Activated naive CD4-positive, alpha-beta T cell (primary cell): ENCODE data around the gene IKZF2.

Source experiments
- DNase-seq, 4 experiments: peaks; one replicate each; lab custom pipeline; 2025; lab: John Stamatoyannopoulos, UW

Gene IKZF2

DNA sequence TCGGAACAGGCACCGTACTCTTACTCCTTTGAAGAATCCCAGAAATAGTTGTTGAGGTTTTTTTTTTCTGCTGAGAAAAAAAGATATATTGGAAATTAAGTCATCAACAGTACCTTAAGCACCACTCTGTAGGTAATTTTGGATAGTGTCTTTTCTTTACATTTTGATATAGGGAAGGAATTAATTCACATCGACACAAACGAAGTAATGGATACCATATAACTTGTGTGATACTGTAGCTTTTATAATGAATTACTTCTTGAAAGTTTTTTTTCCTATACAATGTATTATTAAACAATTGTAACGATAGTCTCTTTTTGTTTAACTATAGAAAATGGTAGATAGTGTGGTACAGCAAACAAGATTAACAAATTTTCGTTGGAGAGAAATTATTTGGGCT is 1.5 kb upstream of the IKZF2 start:
- DNase-seq, result no peak

DNA sequence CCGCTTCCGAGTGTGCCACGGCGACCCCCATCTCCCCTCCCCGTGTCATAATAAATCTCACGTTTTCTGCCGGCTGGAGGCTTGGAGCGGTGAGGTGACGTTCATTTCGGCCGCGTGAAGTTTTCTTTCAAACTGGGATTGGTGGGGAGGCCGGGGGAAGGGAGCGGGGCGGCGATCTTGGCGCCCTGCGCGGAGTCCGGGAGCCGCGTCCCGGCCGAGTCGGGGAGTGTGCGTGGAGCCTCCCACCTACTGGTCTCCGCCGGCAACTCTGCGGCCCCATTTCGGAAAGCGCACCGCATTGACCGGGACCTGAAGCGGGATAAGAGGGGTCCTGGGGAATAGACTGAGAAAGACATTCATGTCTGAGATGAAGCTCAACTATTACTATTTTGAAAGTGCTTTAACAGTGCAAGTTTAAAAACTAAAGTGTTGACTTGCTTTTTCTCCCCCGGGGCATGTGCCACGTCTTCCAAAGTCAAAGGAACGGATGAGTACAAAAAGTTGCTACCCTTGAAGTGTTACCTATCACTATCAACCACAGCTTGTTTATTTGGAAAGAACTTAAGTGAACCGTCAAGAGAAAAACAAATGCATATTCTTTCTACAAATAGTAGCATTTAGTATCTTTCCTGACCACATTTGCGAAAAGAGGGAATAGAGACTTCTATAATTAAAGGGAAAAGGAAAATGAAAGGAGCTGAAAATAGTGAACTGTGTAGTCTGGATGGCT is 818 bp upstream of the IKZF2 start:
- peak in 1 of 4 experiments; percentile 33 for DNase-seq

DNA sequence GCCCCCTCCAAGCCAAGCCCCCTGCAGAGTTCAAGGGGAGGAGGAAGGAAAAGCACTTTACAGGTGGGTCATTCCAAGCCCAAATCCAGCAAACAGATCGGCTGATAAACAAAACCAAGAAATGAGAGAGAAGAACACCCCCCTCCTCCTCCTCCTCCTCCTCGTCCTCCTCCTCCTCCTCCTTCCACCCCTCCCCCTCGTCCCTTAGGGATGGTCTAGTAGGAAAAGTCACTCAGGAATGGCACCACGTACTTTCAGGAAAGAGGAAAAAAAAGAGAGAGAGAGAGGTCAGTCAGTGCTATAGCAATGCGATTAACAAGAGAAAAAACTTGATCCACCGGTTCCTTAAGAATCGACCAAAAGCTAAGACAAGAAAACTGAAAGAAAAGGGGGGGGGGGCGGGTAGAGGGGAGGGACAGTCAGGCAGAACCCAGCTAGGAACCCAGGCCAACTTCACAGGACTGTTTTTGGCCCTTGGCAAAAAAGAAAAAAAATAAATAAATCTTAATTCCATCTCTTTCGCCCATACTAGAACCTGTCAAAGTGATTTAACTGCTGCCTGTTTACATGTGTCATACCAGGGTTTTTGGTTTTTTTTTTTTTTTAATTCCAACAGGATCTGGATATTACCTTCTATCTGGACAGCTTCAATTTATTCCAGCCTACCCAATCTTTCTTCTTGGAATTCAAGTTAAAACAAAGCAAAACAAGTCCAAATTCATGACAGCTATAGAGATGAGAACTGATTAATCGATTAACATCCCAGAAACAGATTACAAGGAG is 906 bp downstream of the IKZF2 start:
- DNase-seq, result no peak

DNA sequence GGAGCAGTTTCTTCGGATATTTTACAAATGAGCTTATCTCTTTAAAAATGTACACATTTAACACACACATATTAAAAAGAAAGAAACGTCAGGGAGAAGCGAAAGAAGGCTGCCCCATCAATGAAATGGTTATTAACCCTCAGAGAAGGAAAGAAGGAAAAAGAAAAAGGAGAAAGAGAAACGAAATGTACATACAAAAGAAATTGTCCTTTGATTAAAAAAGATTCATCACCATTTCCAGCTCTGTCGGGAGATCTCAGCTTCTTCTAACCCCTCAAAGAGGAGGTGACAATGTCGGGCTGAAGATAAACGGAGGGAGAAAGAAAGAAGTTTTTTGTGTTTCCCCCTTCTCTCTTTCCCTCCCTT is 1.5 kb downstream of the IKZF2 start:
- DNase-seq, result no peak

DNA sequence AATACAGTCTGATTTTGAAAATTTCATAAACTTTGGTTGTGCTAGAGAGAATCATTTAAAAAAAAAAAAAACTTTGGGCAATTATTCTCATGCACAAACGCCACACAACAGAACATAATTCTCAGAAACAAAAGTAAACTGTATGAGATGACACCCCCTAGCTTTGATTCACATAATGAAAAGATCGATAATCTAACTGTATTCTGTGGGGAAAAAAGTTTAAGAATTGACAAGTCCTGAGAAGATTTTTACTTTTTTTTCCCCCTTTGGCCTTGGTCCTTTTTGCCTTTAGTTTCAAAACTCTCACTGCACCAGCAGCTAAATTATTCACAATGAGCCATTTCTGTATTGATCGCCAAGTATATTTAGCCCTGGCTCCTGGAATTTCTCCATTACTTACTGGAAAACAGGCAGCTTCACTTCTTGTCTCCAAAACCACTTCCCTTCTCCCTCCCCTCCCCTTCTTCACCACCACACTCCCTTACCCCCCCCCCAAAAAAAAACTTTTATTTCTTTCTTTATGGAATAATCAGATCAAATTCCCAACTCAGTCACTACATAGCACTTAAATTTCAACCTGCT is 2.0 kb downstream of the IKZF2 start:
- no peak for DNase-seq

DNA sequence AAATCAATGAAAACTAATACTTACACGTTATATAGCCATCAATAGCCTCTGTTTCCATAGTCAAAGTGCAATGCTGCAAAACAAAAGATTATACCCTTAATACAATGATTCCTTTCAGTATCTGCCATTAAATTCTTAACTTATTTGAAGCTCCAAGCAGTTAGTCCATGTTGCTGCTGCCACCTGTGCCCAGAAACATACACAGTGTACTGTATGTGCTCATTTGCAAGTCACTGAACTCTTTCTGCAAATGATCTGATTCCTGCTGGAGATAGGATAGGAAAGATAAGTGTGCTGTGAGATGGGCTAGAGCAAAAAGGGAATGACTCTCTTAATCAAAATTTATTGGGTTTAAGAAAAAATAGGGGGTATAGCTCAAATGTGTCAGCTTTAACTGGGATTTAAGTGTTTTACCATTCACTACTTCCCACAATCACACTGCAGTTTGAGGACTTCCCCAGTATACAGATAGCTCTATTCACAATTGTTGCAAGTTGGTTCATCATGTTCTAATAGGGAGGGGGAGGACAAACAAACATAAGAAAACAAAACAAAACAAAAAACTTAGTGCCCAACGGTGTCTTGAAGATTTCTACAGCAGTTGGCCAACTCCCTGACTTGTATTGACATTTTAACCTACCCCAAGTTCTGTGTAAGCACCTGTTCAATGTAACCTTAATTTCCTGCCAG is 2.7 kb downstream of the IKZF2 start:
- DNase-seq, result no peak

DNA sequence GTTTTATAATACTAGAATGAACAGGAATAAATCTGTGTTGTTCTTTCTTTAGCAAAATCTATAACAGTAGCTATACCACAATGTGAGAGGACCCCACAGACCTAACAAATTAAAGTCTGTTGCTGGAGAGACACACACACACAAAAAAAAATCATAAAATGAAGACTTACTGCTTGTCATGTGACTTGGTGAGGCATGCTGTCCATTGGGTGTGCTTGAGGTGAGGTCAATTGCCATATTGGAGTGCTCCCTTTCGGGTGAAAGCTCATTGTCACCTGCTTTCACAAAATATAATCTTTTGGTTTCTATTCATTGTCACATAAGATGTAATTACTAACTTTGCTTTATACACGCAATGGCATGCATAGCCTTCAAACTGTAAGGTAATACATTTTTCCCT is 3.9 kb downstream of the IKZF2 start:
- DNase-seq, result no peak

DNA sequence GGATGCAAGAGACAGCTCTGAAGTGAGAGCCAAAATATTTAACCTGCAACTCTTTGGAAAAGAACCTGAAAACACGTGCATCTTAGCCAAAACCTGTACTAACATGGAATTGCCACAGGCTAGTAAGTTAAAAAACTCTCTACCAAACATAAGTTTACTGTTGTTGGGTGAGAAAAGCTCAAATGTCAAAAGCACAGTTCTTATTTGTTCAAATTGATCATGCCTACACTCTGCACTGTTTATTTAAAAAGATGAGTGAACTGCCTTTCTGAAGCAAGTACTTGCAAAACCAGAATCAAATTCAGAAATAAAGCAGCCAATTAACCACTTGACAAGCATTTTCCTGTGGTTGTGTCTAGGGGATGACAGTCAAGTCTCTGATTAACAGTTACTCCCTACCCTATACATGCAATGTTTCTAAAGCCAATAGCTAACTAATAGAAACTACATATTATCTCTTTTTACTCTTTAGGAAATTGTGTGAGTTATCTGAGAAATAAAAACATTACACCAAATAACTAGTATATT is 5.6 kb downstream of the IKZF2 start:
- no peak for DNase-seq

DNA sequence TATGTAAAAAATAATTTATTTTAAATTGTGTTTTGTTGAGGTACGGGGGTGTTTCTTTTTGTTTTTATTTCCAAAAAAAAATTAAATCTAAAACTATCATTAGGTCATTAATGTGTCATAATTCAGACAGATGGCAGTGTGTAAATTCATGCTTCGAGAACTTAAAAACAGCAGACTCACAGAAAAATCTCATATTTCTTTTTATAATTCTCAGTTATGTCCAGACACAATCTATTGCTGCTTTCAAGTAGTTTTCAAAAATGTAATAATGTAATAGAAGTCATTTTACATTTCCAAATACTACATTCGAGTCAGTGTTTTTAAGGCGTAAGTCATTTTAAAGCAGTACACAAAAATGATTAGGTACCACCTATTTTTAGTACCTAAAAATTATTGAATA is 14.3 kb downstream of the IKZF2 start:
- DNase-seq, result no peak

DNA sequence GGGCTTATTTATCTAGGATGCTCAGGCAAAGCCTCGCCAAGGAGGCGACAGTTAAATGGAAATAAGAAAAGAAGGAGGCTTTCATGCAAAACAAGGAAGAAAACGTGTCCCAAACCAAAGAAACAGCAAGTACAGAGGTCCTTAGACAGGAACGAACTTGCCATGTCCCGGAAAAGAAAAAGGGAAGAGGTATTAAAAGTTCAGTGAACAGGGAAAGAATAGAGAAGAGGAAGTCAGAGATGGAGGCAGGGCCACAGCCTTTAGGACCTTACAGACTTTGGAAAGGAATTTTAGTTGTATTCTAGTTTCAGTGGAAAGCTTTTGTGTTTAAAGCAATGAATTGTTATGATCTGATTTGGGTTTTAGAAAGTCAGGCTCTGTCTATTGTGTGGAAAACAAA is 22.1 kb downstream of the IKZF2 start:
- no peak for DNase-seq

DNA sequence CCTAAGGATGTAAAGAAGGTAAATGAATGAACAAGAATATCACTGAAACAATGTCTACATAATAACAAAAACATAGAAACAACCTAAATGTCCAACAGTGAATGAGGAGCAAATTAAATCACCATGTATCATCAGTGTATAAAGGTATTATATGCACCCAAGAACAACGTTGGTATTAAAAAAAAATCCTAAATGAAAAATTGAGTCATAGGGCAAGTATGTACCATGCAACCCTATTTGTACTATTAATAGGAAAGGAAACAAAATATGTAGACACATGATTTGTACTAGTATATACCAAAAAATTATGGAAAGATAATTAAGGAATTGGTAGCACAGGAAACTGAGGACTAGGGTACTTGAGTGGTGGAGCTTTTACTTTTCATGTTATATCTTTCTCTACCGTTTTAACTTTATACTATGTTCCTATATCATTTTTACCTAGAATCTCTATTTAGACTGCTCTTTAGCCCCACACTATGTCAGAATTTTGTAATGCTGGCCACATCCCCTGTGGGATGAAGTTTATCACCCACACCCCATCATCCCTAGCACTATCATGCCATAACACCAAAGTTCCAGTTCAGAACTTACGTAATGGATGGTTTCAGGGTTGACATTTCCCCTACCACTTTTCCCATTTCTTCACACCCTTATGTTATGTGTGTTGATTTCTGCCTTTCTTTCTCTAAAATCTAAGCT is 25.6 kb downstream of the IKZF2 start:
- no peak for DNase-seq

DNA sequence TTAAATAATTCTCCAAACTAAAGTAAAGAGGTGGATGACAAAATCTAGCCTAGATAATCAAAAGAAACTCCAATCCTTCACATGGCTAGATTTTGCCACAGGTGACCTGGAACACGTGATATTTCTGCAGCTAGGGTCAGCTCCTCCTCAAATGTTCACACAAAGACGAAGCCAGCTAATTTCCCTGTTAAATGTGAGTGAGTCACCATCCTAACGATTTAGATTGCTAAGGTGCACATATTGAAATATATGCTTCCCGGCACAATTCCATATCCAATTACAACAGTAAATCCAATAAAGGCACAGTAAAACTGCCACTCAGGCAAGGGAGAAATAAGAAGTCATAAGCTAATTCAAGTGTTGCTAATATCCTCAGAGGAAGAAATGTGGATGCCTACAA is 28.7 kb downstream of the IKZF2 start:
- no peak for DNase-seq

DNA sequence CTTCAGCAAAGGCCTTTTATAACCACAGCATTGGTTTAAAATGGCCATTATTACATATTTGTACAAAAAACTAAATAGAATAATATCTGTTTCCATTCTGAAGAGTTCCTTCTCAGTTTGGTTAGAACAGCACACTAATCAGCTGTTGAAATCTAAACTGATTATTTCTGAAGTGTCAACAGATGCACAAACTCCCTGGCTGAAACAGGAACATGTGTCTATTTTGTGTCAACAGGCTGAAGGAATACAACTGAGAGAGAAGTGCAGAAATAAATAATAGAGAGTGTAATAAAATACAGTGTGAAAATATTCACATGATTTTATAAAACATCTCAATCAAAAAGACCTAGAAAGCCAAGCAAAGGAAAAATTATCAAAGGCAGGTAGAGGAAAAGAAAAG is 29.7 kb downstream of the IKZF2 start:
- no peak for DNase-seq

DNA sequence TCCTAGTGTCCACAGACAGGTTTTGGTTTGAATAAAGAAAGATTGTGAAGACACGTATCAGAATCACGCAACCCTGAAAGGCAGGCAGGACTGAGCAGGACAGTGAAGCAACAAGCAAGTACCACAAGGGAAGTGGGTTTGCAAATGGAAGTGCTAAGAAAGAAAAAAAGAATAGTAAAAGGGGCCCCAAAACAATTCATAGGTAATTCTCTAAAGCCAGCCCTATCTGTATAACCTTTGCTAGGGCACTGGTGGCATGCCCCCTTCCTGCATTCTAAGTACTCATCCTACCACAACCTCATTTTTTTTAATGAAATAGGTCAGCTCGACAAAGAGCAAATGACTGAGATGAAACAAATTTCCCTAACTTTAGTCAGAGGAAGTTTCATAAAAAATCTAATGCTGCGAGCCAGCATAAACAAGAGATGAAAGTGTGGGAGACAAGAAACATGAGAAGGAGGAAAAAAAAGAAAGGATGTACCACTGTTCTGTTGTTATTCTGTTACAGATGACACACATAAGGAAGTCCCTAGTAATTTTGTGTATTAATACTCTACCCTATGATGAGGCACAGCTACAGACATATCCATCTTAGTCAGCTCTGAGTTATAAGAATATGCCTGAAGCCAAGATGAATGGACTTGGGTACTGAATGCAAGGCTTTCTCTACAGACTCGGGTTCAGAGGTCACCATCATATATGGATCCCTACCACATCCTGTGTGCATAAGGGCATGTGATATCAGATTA is 32.2 kb downstream of the IKZF2 start:
- DNase-seq, result no peak

DNA sequence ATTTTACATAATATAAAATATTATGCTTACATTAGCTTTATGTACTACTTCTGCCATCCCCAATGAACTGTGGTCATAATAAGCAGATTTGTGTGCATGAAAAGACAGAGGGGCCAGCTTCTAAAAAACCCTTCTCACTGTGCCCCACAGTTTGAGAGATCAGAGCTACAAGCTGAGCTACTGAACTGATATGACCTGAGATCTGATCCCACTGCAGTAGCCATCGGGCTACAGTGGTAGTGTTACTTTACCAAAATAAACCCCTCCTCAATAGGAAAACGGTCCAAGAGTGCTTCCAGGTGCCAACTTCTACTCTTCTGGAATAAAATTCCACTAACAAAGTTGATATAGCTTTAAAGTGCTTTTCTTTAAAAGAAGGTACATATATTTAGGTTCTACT is 43.1 kb downstream of the IKZF2 start:
- DNase-seq, result no peak

DNA sequence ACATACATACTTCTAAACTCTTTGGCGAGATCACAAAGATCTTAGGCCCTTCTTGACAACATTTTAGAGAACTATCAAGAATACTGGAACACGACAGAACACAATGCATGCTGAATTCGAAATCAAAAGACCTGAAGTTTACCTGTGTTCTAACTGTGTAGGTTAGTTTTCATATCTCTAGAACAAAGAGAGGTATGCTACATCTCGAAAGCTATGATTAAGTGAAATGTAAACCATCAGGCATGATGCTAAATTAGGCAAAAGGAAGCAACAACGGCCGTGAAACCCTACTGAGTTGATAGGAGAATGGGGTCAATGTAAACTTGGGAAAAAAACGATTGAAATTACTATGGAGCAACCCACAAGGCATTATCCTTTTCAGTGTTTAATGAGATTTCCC is 43.7 kb downstream of the IKZF2 start:
- no peak for DNase-seq

DNA sequence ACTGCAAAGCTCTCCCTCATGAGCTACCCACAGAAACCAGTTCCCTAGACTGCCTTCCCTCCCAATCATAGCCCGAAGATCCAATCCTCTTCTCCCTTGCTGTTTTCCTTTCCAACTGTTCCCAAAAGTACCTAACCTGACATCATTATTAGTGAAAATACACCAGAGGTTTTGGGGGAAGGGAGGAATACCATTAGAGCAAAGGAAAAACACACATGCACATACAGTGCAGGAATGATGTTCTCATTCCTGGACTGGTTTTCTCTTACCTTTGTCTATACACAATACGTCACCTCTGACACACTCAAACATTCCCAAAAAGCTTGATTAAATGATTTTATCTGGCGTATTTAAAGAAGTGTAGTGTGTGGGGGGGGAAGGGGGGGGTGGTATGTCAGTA is 46.2 kb downstream of the IKZF2 start:
- DNase-seq, result no peak

DNA sequence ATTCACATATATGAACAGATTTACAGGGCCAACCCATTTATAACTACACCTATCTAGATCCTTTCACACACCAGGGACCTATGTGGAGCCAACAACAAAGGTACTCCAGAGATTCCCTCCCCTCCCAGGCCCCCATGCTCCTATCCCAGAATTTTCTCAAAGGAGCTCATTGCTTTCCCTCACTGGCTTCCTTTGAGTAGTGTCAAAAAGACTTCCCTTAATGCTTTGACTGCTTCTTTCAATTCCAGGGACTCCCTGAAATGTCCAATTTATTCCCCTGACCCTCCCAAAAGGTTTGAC is 46.6 kb downstream of the IKZF2 start:
- no peak for DNase-seq

DNA sequence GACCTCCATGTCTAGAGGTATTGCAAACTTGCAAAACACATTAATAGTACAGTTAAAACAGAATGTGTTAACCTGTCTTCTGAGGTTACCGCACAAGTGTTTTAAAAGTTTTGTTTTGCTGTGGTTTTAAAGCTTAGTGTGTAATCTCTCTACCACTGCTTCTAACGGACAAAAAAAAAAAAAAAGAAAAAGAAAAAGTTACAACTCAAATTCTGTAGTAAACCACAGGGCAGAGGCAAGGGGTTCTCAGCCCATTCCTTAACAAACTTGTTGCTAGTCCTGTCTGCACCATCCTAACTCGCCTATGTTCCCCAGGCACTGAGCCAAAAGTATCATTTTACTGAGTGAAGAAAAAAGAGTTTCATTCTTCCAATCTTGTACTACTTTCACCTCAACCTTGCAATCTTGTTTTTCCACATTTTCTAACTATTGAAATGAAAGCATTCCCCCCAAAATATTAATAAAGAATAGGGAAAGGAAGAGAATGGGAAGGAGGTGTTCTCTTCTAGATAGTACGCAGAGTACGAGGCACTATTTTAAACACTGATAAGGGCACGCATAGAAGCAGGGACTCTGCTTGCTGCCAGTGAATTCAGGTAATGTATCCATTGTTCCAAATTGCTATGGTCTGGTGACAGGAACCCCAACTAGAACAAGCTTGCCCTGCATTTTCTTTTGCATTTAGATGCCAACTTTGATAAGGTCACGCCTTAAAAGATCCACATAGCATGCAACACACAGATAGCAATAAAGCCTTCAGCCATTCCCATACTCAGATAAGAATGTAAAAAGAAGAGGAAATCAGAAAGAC is 47.1 kb downstream of the IKZF2 start:
- DNase-seq, result no peak

DNA sequence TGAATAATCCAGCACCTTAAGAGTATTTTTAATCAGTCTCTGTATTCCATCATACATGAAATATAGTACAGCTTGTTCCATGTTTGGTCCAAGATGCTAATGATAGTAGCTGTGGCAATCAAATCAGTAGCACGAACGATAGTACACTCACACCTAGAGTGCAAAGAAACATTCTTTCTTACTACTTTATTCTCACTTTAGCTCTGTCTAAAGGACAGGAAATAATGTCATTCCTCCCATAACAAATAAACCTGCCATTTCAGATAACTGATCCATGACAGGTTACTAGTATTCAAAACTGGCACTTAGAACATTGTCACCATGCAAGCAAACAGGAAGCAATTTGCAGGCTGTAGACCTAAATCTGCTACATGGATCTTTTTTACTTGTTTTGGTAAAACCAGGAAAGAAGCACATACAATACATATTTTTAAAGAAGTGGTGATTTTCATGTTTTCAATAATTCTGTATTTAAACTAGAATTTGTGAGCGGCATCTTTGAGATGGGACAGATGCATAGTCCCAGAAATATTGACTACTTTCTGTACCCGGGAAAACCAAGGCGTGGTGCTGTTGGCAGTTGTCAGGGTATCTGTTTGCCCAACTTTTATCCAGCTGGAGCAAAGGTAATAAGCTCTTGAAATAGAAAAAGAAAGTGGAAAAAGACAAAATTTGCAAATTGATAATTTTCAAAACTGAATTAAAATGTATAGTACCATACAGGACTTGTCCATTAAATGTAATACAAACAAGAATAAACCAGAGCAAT is 49.5 kb downstream of the IKZF2 start:
- no peak for DNase-seq
